SK-N-SH treated with all-trans-retinoic acid at 6 μM for 48 hours (cell line): ENCODE measurements around the gene ZAR1L.

Source experiments
- ATAC-seq: fragments of 200-7000 bp; cut with Tn5 transposase; 3 replicates; pipeline ENCODE4 v1.9.1; 2020; ENCODE audit warnings: mild to moderate bottlenecking, moderate library complexity
- ARNTL ChIP-seq: fragments of 450-650 bp; formaldehyde crosslinking; IDR thresholded peaks from 2 replicates; pipeline ENCODE4 v1.5.0; 2020; ENCODE audit warnings: low read depth, mild to moderate bottlenecking, moderate library complexity, borderline replicate concordance
- BACH2 ChIP-seq: fragments of 250-450 bp; sonication (Bioruptor Pico); IDR thresholded peaks from 2 replicates; pipeline ENCODE4 v1.9.0; 2021; ENCODE audit warnings: mild to moderate bottlenecking, borderline replicate concordance
- CREB5 ChIP-seq: fragments of 250-450 bp; sonication (Bioruptor Pico); IDR thresholded peaks from 2 replicates; pipeline ENCODE4 v1.5.1; 2020; ENCODE audit warnings: low read depth, mild to moderate bottlenecking, moderate library complexity
- CSDC2 ChIP-seq: fragments of 250-450 bp; sonication (Bioruptor Pico); IDR thresholded peaks from 2 replicates; pipeline ENCODE4 v1.5.0; 2020; ENCODE audit warnings: mild to moderate bottlenecking, moderate library complexity
- CSRNP3 ChIP-seq: fragments of 250-450 bp; sonication (Bioruptor Pico); IDR thresholded peaks from 2 replicates; pipeline ENCODE4 v1.5.1; 2021; ENCODE audit warnings: mild to moderate bottlenecking, moderate library complexity
- ESRRG ChIP-seq: fragments of 250-450 bp; sonication (Bioruptor Pico); IDR thresholded peaks from 2 replicates; pipeline ENCODE4 v1.6.1; 2021; ENCODE audit warnings: mild to moderate bottlenecking
- GLIS3 ChIP-seq: fragments of 250-450 bp; sonication (Bioruptor Pico); IDR thresholded peaks from 2 replicates; pipeline ENCODE4 v1.5.0; 2020; ENCODE audit warnings: mild to moderate bottlenecking, moderate library complexity
- ISL1 ChIP-seq: fragments of 250-450 bp; sonication (Bioruptor Pico); IDR thresholded peaks from 2 replicates; pipeline ENCODE4 v2.1.2; 2022; ENCODE audit warnings: mild to moderate bottlenecking, moderate library complexity
- OSR1 ChIP-seq: fragments of 250-450 bp; sonication (Bioruptor Pico); IDR thresholded peaks from 2 replicates; pipeline ENCODE4 v1.8.0; 2022; ENCODE audit warnings: moderate library complexity, mild to moderate bottlenecking, inconsistent platforms
- POU6F1 ChIP-seq: fragments of 250-450 bp; sonication (Bioruptor Pico); IDR thresholded peaks from 2 replicates; pipeline ENCODE4 v1.8.0; 2021; ENCODE audit warnings: low read depth, mild to moderate bottlenecking, moderate library complexity, borderline replicate concordance
- PPARA ChIP-seq: fragments of 250-450 bp; sonication (Bioruptor Pico); IDR thresholded peaks from 2 replicates; pipeline ENCODE4 v1.5.0; 2020; ENCODE audit warnings: mild to moderate bottlenecking, borderline replicate concordance
- RARB ChIP-seq: fragments of 250-450 bp; sonication (Bioruptor Pico); IDR thresholded peaks from 2 replicates; pipeline ENCODE4 v1.8.0; 2021; ENCODE audit warnings: mild to moderate bottlenecking, moderate library complexity
- SNAI2 ChIP-seq: fragments of 250-450 bp; sonication (Bioruptor Pico); IDR thresholded peaks from 2 replicates; pipeline ENCODE4 v1.5.0; 2020; ENCODE audit warnings: mild to moderate bottlenecking, moderate library complexity
- TCF4 ChIP-seq: fragments of 250-450 bp; sonication (Bioruptor Pico); IDR thresholded peaks from 2 replicates; pipeline ENCODE4 v1.8.0; 2021; ENCODE audit warnings: mild to moderate bottlenecking, moderate library complexity, borderline replicate concordance
- TSHZ2 ChIP-seq: fragments of 250-450 bp; sonication (Bioruptor Pico); IDR thresholded peaks from 2 replicates; pipeline ENCODE4 v1.5.0; 2020; ENCODE audit warnings: mild to moderate bottlenecking, moderate library complexity
- ZFP3 ChIP-seq: fragments of 250-450 bp; sonication (Bioruptor Pico); IDR thresholded peaks from 2 replicates; pipeline ENCODE4 v1.5.0; 2020; ENCODE audit warnings: mild to moderate bottlenecking, moderate library complexity
- ZFP30 ChIP-seq: fragments of 450-650 bp; formaldehyde crosslinking; IDR thresholded peaks from 2 replicates; pipeline ENCODE4 v1.5.0; 2022; ENCODE audit warnings: mild to moderate bottlenecking, moderate library complexity
- ZNF70 ChIP-seq: fragments of 450-650 bp; formaldehyde crosslinking; IDR thresholded peaks from 2 replicates; pipeline ENCODE4 v1.5.0; 2020; ENCODE audit warnings: mild to moderate bottlenecking, moderate library complexity
- ZNF8 ChIP-seq: fragments of 450-650 bp; formaldehyde crosslinking; IDR thresholded peaks from 2 replicates; pipeline ENCODE4 v1.5.0; 2020; ENCODE audit warnings: mild to moderate bottlenecking, moderate library complexity

The ZAR1L gene

GRCh38 chr13:32299893-32300292, 15.3 kb downstream of the ZAR1L start:
- ATAC-seq: no peak
- TF ChIP-seq OSR1 (no peak), POU6F1 (CRISPR knock-in tag) (no peak), BACH2 (no peak), ZFP30 (CRISPR knock-in tag) (no peak), CSRNP3 (CRISPR knock-in tag) (no peak), ISL1 (no peak), ZFP3 (CRISPR knock-in tag) (no peak), CREB5 (CRISPR knock-in tag) (no peak), GLIS3 (CRISPR knock-in tag) (no peak), ARNTL (no peak), ESRRG (CRISPR knock-in tag) (no peak), SNAI2 (CRISPR knock-in tag) (no peak), ZNF8 (CRISPR knock-in tag) (no peak), RARB (CRISPR knock-in tag) (no peak), CSDC2 (no peak), TCF4 (CRISPR knock-in tag) (no peak), PPARA (CRISPR knock-in tag) (no peak), ZNF70 (CRISPR knock-in tag) (no peak)

GRCh38 chr13:32298695-32299094, 16.5 kb downstream of the ZAR1L start:
- TF ChIP-seq OSR1 (no peak), ESRRG (CRISPR knock-in tag) (no peak), TSHZ2 (CRISPR knock-in tag) (no peak), GLIS3 (CRISPR knock-in tag) (no peak), ARNTL (no peak)
- TF ChIP-seq, all 23 proteins: peak for 0
- no peak for ATAC-seq

- TF ChIP-seq TSHZ2 (CRISPR knock-in tag): no peak
- no peak for TF ChIP-seq POU6F1 (CRISPR knock-in tag)
- TF ChIP-seq ZFP30 (CRISPR knock-in tag): no peak
- TF ChIP-seq, all 23 proteins: peak for 0
- ATAC-seq: no peak
These were observed 18.0 kb downstream of the ZAR1L start for GRCh38 chr13:32297206-32297605.
